GM19099 (cell line): ENCODE measurements around the gene PI4K2A.
A peak's percentile ranks its signal among the peaks of the same experiment; 100 is the strongest.

ENCODE experiments used
- POLR2A ChIP-seq: IDR thresholded peaks from 3 replicates; pipeline ENCODE4 v1.6.1; 2011; ENCODE audit warnings: low read depth; ENCODE audit not compliant: insufficient read length; ENCODE audit errors: extremely low read depth

The PI4K2A gene

DNA sequence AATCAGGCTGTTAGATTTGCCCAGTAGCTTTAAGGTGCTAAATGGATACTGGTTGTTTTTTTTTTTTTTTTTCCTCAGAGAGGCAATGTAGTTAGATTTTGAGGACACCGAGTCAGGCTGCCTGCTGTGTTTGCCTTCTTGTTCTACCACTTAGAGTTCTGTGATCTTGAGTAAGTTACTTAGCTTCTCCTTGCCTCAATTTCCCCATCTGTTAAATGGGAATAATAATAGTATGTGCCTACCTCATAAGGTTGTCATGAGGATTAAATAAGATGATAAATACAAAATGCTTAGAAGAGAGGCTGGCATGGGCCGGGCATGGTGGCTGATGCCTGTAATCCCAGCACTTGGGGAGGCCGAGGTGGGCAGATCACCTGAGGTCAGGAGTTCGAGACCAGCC, 21.7 kb upstream of the PI4K2A start:
- no peak for TF ChIP-seq POLR2A

DNA sequence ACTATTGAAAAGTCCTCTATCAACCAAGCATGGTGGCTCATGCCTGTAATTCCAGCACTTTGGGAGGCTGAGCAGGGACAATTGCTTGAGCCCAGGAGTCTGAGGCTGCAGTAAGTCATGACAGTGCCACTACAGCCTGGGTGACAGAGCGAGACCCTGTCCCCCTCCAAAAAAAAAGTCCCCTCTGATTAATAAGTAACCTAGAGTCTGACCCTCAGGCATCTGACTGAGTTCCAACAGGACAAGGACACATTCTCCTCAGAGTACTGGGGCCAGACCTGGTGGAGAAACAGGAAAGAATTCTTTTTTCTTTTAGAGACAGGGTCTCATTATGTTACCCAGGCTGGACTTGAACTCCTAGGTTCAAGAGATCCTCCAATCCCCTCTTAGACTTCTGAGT, 17.2 kb upstream of the PI4K2A start:
- TF ChIP-seq POLR2A: no peak

DNA sequence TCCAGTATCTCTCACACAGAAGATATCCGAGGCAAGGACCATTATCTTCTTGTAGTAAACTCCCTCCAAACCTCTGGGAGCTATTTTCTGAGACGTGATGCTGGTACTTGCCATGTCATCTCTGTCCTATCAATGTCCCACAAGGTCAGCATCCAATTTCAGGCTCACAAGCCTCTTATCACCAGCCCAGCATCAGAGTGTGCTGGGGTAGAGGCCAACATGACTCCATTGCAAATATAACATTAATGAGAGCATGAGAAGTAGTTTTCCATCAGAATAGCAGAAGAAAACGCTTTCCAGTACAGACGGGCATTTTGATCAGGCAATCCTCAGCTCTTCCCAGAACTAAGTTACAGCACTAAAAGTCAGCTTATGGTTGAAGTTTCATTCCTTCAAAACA, 12.7 kb upstream of the PI4K2A start:
- TF ChIP-seq POLR2A: no peak

DNA sequence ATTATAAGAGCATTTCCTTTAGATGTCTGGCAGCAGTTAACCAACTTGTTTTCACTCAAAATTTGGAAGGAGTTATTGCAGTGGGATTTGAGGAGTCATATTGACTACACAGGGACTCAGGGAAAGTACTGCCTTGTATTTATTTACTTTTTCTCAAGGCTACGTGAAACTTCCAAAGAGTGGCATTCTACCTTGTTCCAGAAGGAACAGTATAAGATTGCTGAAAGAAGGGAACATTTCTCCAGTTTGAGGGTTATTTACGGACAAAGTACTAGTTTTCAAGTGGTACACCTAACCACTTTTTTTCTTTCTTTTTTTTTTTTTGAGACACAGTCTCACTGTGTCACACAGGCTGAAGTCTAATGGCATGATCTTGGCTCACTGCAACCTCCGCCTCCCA, 12.2 kb upstream of the PI4K2A start:
- TF ChIP-seq POLR2A: no peak

DNA sequence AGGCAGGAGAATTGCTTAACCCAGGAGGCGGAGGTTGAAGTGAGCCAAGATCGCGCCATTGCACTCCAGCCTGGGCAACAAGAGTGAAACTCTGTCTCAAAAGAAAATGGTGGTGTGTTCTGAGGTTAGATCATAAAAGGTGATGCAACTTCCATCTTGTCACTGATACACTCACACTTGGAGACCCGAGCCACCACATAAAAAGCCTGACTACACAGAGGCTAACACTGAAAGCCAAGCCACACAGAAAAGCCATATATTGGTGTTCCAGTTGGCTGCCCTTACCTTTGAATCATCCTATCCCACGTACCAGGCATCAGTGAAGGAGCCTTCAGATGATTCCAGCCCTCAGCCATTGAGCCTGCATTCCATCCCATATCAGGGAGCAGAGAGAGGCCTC, 11.2 kb upstream of the PI4K2A start:
- no peak for TF ChIP-seq POLR2A

DNA sequence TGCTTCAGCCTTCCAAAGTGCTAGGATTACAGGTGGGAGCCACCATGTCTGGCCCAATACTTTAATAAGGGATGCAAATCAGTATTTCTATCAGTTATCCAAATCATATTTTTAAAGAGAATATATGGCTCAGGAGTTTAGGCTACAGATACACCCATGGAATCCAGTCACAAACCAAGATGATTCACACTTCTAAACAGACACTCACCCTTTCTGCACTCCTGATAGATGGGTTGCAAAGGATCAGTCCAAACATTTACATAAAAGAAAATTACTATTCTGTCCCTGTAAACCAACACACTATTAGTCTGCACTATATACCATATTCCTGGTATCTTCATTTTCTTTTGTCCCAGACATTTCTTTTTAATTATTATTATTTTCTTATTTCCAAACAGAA, 9.4 kb upstream of the PI4K2A start:
- no peak for TF ChIP-seq POLR2A

DNA sequence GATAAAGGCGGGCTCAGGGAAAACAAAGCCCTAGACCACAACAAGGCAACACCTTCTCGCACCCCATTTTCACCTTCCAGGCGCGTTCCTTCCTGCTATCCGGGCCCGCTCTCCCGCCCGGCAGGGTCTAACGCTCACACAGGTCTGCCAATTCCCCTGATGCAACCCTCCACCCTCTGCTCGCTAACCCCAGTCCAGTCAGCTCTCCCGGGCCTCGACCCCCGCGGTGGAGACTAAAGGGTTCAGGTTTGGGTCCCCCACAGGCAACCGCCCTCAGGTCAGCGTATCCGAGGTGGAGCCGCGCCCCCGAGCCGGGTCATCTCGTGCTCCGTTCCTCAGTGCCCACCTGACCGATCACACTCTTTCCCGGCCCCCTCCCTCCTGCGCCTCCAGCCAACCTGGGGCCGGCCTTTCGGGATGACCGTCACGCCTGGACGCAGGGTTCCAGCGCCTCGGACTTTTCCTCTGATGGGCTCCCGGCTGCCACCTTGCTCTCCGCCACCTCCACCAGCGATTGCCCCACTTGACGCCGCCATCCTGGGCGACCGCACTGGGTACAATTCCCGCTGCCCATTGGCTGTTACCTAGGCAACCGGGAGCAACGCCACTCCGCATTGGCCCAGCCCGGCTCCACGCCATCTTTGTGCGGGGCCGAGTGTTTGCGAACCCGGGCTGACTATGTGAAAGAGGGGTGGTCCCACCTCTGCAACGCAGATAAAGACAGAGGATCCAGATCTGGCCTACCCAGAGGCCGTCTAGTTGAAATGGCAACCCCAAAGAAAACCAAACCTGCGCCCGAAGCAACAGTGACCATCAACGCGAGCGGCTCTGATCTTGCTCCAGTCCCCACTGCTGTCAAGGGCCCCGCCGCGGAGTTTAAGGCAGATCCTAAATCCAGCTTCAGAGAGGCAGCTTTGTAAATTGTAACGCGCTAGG, 7.3 kb upstream of the PI4K2A start, which contains the start of gene MORN4:
MORN4 (minus strand) TSS at position 552 of the 936 bp plus-strand sequence. CDS start 13,847 bp downstream, outside the sequence.
- TF ChIP-seq POLR2A: peak; percentile 51

DNA sequence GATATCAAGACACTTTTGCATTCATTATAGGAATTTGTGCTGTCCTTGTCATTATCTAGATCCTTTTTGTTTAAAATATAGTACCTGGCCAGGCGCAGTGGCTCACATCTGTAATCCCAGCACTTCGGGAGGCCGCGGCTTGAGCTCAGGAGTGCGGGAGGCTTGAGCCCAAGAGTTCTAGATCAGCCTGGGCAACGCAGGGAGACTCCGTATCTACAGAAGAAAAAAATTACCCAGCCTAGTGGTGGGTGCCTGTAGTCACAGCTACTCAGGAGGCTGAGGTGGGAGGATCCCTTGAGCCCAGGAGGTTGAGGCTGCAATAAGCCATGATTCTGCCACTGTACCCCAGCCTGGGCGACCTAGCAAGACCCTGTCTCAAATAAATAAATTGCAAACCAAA, 6.5 kb upstream of the PI4K2A start:
- TF ChIP-seq POLR2A: no peak

DNA sequence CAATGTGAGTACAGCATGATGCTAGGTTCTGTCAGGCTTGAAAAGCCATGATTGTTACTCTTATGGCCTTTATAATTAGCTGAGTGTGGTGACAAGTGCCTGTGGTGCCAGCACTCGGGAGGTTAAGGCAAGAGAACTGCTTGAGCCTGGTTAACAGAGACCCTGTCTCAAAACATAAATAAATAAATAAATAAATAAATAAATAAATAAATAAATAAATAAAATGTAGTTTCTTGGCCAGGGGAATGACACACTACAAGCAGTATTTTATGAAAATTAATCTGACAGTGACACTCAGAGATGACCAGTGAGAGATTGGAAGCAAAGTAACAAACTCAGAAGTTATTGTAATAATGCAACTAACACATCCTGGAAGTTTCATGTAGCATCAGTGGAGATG, 4.9 kb upstream of the PI4K2A start:
- TF ChIP-seq POLR2A: no peak

DNA sequence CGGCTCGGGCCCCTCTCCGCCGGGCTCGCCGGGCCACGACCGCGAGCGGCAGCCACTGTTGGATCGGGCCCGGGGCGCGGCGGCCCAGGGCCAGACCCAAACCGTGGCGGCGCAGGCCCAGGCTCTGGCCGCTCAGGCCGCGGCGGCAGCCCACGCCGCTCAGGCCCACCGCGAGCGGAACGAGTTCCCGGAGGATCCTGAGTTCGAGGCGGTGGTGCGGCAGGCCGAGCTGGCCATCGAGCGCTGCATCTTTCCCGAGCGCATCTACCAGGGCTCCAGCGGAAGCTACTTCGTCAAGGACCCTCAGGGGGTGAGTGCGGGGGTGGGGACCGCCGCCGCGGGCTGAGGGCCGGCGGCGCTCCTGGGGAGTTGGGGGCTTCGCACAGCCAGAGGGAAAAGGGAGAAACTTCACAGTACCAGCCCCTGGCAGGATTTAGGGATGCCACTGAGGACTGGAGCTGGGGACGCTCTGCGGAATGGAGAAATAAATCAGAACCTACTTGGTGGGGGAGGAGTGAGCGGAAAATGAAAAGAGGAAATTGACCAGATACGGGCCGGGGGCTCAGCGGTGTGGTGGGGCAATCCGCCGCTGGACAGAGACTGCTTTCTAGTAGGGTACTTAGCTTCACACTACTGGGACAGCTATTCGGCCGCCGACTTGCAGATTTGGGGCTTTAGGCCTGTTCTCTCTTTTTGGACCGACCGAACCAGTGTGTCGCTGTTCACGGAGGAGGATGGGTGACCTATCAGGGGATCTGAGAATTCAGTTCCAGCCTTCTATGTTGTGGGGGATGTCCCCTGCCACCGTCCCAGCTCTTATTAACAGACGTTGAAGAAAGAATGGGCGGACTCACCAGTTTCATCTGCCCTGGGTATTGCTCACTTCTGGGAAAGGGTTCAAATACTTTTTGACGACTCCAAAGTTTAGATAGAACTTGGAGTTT, 669 bp downstream of the PI4K2A start:
- TF ChIP-seq POLR2A: no peak

DNA sequence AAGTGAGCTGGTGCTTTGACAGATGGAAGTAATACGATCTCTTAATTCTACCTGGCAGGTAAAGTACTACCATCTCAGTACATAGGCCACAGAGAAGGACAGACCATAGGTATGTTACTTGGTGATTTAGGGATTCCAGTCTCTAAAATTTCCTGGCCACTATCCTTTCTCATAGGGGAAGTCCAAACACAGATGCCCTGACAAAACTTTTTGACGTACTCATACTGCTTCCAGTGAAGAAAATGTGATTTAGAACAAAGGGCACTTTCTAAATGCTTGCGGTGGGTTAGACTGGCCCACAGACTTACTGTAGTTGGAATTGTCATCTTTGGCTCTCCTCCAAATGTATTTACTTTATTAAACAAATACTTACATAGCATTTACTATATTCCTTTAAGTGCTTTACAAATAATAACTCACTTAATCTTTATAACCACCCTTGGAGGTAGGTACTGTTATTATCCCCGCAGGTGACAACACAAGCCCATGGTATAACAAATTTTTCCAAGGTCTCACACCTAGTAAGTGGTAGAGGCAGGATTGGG, 3.0 kb downstream of the PI4K2A start:
- TF ChIP-seq POLR2A: no peak

DNA sequence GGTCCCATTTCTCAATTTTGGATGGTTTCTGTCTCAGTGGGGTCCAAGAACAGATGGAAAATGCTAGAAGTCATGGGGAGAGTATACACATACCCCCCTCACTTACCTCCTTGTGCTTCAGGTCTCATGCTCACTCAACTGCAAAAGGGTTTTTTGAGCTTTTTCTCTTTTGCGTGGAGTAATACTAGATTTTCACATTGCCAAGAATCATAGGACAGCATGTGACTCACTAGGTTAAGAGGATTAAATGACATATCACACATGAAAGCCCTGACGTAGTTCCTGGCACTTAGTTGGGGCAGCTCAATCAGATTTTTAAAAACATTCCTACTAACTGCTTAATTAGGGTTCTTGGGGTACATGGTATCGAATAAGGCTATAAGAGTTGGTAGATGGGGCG, 4.5 kb downstream of the PI4K2A start:
- no peak for TF ChIP-seq POLR2A

DNA sequence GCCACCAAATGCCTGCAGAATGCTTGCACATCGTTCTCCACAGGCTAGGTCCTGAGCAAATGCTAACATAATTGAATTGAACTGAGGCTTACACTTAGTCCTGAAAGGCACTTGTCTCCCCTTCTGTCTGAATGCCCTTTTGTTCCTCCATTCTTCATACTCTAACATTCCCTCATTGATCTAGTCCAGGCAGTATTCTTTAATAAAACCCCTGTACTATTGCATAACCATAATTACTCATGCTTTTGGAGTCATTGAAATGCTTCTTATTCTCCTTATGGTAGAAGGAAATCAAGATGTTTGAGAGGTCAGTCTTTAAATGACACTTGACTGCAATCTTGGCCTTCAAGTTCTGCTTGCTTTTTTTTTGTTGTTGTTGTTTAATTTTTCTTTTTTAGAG, 7.1 kb downstream of the PI4K2A start:
- TF ChIP-seq POLR2A: no peak

DNA sequence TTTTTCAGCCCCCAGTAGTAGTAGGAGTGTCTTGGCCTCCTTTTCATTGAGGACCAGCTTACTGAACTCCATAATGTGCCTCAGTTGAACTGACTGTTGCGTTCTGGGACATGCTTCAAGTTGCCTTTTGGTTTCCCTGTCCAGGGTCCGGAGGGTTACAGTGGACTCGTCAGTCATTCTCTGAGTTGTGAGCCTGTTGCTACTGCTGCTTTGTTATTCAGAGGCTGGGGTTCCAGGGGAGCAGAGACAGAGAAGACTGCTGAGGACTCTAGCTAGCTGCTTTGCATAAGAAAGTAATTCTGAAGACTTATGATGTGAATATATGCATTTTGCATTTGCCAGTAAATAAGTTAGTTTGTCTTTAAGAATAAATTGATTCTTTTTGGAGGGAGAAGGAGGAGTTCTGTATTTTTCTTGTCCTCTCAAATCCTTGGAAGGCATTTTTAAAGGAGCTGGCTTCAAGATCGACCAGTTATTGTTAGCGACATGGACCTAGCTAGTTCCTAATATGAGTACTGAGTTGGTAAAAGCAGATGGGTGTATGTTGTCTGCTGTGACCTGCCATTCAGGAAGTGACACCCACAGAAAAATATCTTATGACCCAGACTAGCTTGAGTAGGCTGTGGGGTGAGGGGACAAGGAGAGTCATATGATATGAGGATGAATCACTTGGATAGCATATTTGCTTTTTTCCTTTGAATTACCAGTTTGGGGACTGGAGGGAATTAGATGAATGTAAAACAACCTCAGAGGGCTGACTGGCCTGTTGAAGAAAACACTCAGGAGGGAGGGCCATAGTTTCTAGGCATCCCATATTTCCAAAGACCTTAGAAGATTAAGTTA, 8.3 kb downstream of the PI4K2A start:
- TF ChIP-seq POLR2A: no peak
